C4-2B (cell line): ENCODE results near the gene STK32C.

ENCODE experiments used
- H3K27ac ChIP-seq: fragments of 450-650 bp; 2 replicates; pipeline ENCODE4 v1.5.1; 2017
- CTCF ChIP-seq: fragments of 450-650 bp; conservative IDR thresholded peaks from 2 replicates; pipeline ENCODE4 v1.5.1; 2017; ENCODE audit warnings: mild to moderate bottlenecking
- ZFX ChIP-seq: fragments of 450-650 bp; IDR thresholded peaks from 2 replicates; pipeline ENCODE4 v1.6.1; 2017

The STK32C gene

GRCh38 chr10:132248455-132249225, 59.1 kb downstream of the STK32C start:
- peak overlapping the region; percentile 69 for H3K27ac ChIP-seq
- TF ChIP-seq ZFX (peak; percentile 36; the same call in 1 of the 2 replicates), CTCF (no peak)

- H3K27ac ChIP-seq = peak overlapping the region; percentile 69
- TF ChIP-seq ZFX = no peak
- TF ChIP-seq CTCF = no peak
These were observed 59.8 kb downstream of the STK32C start for GRCh38 chr10:132247943-132248342.

- TF ChIP-seq CTCF = no peak
- no peak for TF ChIP-seq ZFX
- no peak overlapping the region for H3K27ac ChIP-seq
These were observed 61.5 kb downstream of the STK32C start for GRCh38 chr10:132246296-132246695.

- TF ChIP-seq CTCF (no peak), ZFX (no peak)
- H3K27ac ChIP-seq = no peak overlapping the region
These were observed 62.7 kb downstream of the STK32C start for GRCh38 chr10:132245056-132245455.

GRCh38 chr10:132243626-132244025, 64.1 kb downstream of the STK32C start:
- TF ChIP-seq ZFX (no peak), CTCF (no peak)
- H3K27ac ChIP-seq = no peak overlapping the region

GRCh38 chr10:132243141-132243540, 64.6 kb downstream of the STK32C start:
- no peak overlapping the region for H3K27ac ChIP-seq
- TF ChIP-seq CTCF (no peak), ZFX (no peak)

- TF ChIP-seq CTCF = no peak
- no peak for TF ChIP-seq ZFX
- H3K27ac ChIP-seq = no peak overlapping the region
These were observed 65.5 kb downstream of the STK32C start for GRCh38 chr10:132242103-132242840.
